ENCODE results near the gene RALGPS2. TPM values are rescaled to one million over a fixed set of nuclear protein-coding genes. Genes with fewer than 3 reads are reported as not detected.

RALGPS2 gene
- total RNA-seq, 1 donor from 2014 or later: 15.0 TPM

- FAIRE-seq: no peak
These were observed 176.6 kb downstream of the RALGPS2 start for GRCh38 chr1:178901482-178902125.

GRCh38 chr1:178908358-178908757, 183.3 kb downstream of the RALGPS2 start:
- Histone ChIP-seq H3K27me3 (ENCODE audit: control insufficient read depth, insufficient read depth, low read length) (no peaks in the 10 kb centered on the region), H3K4me3 (ENCODE audit: low read depth, low read length) (no peak overlapping the region), H3K36me3 (ENCODE audit: control insufficient read depth, insufficient read depth, low read length) (no peaks in the 10 kb centered on the region)
- TF ChIP-seq CTCF (IDR thresholded peaks at IDR 0.05; ENCODE audit: insufficient read depth, low read length, severe bottlenecking): no peak
- no peak for DNase-seq (ENCODE audit: low read depth)
- FAIRE-seq: no peak

More at GRCh38 chr1:178901482-178902125, 176.6 kb downstream of the RALGPS2 start:
- Histone ChIP-seq H3K4me3 (ENCODE audit: low read depth, low read length) (no peak overlapping the region), H3K27me3 (ENCODE audit: control insufficient read depth, insufficient read depth, low read length) (no peaks in the 10 kb centered on the region), H3K36me3 (ENCODE audit: control insufficient read depth, insufficient read depth, low read length) (no peaks in the 10 kb centered on the region)
- TF ChIP-seq CTCF (IDR thresholded peaks at IDR 0.05; ENCODE audit: insufficient read depth, low read length, severe bottlenecking): no peak
- no peak for DNase-seq (ENCODE audit: low read depth)

DNA sequence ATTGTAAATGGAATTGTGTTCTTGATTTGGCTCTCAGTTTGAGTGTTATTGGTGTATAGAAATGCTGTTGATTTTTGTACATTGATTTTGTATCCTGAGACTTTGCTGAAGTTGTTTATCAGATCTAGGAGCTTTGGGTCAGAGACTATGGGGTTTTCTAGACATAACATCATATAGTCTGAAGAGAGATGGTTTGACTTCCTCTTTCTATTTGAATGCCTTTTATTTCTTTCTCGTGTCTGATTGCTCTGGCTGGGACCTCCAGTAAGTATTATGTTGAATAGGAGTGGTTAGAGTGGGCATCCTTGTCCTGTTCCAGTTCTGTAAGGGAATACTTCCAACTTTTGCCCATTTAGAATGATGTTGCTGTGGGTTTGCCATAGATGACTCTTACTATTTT, 185.0 kb downstream of the RALGPS2 start:
- Histone ChIP-seq H3K36me3 (ENCODE audit: control insufficient read depth, insufficient read depth, low read length) (no peaks in the 10 kb centered on the region), H3K27me3 (ENCODE audit: control insufficient read depth, insufficient read depth, low read length) (no peaks in the 10 kb centered on the region), H3K4me3 (ENCODE audit: low read depth, low read length) (no peak overlapping the region)
- FAIRE-seq (no peak), DNase-seq (ENCODE audit: low read depth) (no peak)
- TF ChIP-seq CTCF (IDR thresholded peaks at IDR 0.05; ENCODE audit: insufficient read depth, low read length, severe bottlenecking): no peak

DNA sequence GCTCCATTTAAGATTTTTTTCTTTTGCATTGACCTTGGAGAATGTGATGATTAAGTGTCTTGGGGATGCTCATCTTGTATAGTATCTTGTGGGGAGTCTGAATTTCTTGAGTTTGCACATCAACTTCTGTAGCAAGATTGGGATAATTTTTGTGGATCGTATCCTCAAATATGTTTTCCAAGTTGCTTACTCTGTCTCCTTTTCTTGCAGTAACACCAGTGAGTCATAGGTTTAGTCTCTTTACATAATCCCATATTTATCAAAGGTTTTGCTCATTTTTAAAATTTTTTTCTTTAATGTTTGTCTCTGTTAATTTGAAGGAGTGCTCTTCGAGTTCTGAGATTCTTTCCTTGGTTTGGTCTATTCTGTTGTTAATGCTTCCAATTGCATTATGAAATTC, 187.6 kb downstream of the RALGPS2 start:
- no peak for TF ChIP-seq CTCF (IDR thresholded peaks at IDR 0.05; ENCODE audit: insufficient read depth, low read length, severe bottlenecking)
- Histone ChIP-seq H3K4me3 (ENCODE audit: low read depth, low read length) (no peak overlapping the region), H3K36me3 (ENCODE audit: control insufficient read depth, insufficient read depth, low read length) (no peaks in the 10 kb centered on the region), H3K27me3 (ENCODE audit: control insufficient read depth, insufficient read depth, low read length) (no peaks in the 10 kb centered on the region)
- DNase-seq (ENCODE audit: low read depth) (no peak), FAIRE-seq (no peak)

DNA sequence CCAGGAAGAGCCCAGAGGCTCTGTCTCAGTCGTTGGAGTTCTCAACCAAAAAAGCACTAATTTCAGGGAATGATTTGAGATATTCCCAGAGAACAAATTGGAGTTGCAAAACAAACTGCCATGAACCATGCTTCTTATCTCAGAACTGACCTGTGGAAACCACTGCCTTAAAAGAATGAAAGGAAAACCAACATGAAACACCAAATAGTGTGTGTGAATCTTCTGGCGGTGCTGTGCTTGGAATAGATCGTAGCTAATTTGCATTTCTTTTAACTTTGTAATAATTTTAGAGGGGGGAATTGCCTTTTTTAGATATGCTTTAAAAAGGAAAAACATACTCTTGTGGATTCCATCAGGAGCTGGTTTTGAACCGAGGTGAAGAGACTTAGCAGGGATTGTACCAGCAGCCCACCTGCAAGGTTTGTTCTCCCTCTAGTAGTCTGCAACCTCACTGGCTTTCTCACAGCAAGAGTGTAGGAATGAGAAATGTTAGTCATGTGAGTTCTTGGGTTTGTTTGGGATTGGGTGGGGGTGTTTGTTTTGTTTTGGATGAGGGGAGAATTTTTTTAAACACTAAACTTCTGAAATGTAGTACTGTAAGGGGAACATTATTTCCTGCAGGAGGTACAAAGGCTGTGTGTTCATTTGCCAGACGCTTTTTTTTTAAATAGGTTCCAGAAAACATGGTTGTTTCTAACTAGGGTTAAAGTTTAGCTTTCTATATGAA, 191.6 kb downstream of the RALGPS2 start:
- no peak for TF ChIP-seq CTCF (IDR thresholded peaks at IDR 0.05; ENCODE audit: insufficient read depth, low read length, severe bottlenecking)
- H3K36me3 ChIP-seq (ENCODE audit: control insufficient read depth, insufficient read depth, low read length): no peaks in the 10 kb centered on the region
- DNase-seq (ENCODE audit: low read depth): no peak
- no peak for FAIRE-seq
- no peak overlapping the region for H3K4me3 ChIP-seq (ENCODE audit: low read depth, low read length)
- no peaks in the 10 kb centered on the region for H3K27me3 ChIP-seq (ENCODE audit: control insufficient read depth, insufficient read depth, low read length)

Measured in bronchial epithelial cell (primary cell).